KMS-11 (cell line): ENCODE results near the gene HLF.

Experiments used
- H2AFZ ChIP-seq: fragments of 200-600 bp; sonication (generic); 2 replicates; pipeline ENCODE4 v1.6.1; 2016; ENCODE audit warnings: antibody characterized with exemption, mixed run types, low read depth
- H3K27ac ChIP-seq: fragments of 200-600 bp; sonication (generic); 2 replicates; pipeline ENCODE4 v1.6.1; 2016; ENCODE audit warnings: mild to moderate bottlenecking, mixed run types
- H3K27me3 ChIP-seq: fragments of 200-600 bp; sonication (generic); 2 replicates; pipeline ENCODE4 v1.6.1; 2017; ENCODE audit warnings: mild to moderate bottlenecking, low read depth, mixed run types, moderate library complexity; ENCODE audit not compliant: insufficient read depth
- H3K36me3 ChIP-seq: fragments of 200-600 bp; sonication (generic); 2 replicates; pipeline ENCODE4 v1.6.1; 2017; ENCODE audit warnings: mild to moderate bottlenecking, mixed run types; ENCODE audit not compliant: insufficient read depth
- H3K4me1 ChIP-seq: fragments of 200-600 bp; sonication (generic); 2 replicates; pipeline ENCODE4 v1.6.1; 2016; ENCODE audit warnings: mild to moderate bottlenecking, low read depth, mixed run types; ENCODE audit not compliant: poor library complexity, severe bottlenecking
- H3K4me2 ChIP-seq: fragments of 200-600 bp; sonication (generic); 2 replicates; pipeline ENCODE4 v1.7.0; 2016; ENCODE audit warnings: mild to moderate bottlenecking, mixed run types
- H3K4me3 ChIP-seq: fragments of 200-600 bp; sonication (generic); IDR thresholded peaks from 2 replicates; pipeline ENCODE4 v1.6.1; 2017; ENCODE audit warnings: low read depth, low read length, mixed read lengths; ENCODE audit not compliant: insufficient read depth
- H3K79me2 ChIP-seq: fragments of 200-600 bp; sonication (generic); 2 replicates; pipeline ENCODE4 v1.6.1; 2016; ENCODE audit warnings: low read depth, mixed run types; ENCODE audit not compliant: insufficient read depth
- H3K9ac ChIP-seq: fragments of 200-600 bp; sonication (generic); 2 replicates; pipeline ENCODE4 v1.6.1; 2016; ENCODE audit warnings: mild to moderate bottlenecking, mixed run types
- H4K20me1 ChIP-seq: fragments of 200-600 bp; sonication (generic); 2 replicates; pipeline ENCODE4 v1.6.1; 2016; ENCODE audit warnings: mild to moderate bottlenecking, mixed run types; ENCODE audit not compliant: insufficient read depth
- CTCF ChIP-seq: fragments of 200-600 bp; sonication (generic); conservative IDR thresholded peaks from 2 replicates; pipeline ENCODE4 v1.6.1; 2017; ENCODE audit warnings: low read depth, mild to moderate bottlenecking, antibody characterized with exemption, low read length, moderate library complexity, mixed read lengths

The HLF gene

DNA sequence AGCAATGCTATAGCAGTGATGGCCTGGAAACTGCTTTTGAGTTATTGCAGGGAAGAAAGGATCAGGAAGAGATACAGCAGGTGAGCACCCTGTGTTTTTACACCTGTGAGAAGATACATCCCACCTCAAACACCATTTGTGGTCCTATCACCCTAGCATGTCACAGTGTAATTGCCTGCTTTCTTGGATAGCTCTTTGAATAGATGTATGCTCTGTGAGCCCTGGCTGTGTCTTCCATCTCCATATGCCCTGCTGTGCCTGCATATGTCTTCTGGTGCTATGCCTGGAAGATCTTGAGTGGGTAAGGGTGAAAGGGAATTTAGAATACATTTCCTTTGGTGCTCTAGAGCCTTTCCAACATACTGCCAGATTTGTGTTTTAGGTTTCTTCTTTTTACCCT lies 15.5 kb downstream of the HLF start:
- H3K36me3 ChIP-seq = no peaks in the 10 kb centered on the region
- H4K20me1 ChIP-seq = no peaks in the 10 kb centered on the region
- H3K4me2 ChIP-seq = no peak overlapping the region
- no peak overlapping the region for H3K9ac ChIP-seq
- TF ChIP-seq CTCF = no peak
- no peak overlapping the region for H2AFZ ChIP-seq
- H3K4me1 ChIP-seq = no peaks in the 10 kb centered on the region
- H3K79me2 ChIP-seq = no peaks in the 10 kb centered on the region
- no peak overlapping the region for H3K27ac ChIP-seq
- no peaks in the 10 kb centered on the region for H3K27me3 ChIP-seq
- no peak overlapping the region for H3K4me3 ChIP-seq

DNA sequence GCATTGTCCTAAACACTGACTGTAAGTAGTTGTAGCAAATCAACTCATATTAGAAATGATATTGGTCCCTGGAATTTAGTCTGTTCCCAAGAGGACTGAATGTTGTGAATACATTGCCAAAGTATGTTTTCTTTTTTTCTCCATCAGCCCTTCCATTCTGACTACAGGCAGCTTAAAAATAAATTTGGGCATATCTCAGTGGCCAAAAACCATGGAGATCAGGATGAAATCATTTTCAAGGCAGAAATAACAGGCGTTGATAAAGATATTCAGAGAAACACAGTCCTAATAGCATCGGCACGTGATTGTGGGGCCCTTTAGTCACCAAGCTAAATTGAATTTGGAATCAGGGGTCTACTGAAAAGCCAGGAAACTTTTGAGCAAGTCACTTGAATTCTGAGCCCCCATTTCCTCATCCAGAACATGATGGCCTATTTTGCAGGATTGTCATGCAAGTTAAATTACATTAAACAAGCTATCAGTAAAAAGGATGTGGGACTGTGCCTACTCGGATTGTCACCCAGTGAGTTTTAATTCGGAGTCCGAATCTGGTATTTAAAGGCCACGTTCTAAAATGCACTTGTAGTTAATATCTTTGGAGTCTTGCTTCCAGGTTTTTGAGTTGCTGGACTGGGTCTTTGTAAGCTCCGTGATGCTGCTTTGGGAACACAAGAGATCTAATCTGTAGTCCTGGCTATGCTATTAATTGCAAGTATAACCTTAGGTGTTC lies 17.1 kb downstream of the HLF start:
- Histone ChIP-seq H3K27ac (no peak overlapping the region), H3K4me1 (no peaks in the 10 kb centered on the region), H3K79me2 (no peaks in the 10 kb centered on the region), H4K20me1 (no peaks in the 10 kb centered on the region), H3K9ac (no peak overlapping the region), H2AFZ (no peak overlapping the region), H3K4me2 (no peak overlapping the region), H3K4me3 (no peak overlapping the region), H3K36me3 (no peaks in the 10 kb centered on the region), H3K27me3 (no peaks in the 10 kb centered on the region)
- no peak for TF ChIP-seq CTCF

DNA sequence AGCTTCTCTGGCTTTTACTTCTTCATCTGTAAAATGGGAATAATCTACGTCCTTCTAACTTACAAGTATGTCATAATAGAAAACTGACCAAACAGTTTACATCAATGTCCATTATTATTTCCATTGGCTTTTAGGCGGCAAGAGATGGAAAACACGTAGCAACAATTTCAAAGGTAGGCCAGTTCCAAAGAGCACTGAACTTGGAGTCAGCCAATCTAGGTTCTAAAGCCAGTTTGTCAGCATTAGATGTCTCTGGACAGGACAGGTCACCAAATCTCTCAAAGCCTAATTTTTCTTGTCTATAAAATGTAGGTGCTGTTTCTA lies 17.6 kb downstream of the HLF start:
- H2AFZ ChIP-seq = no peak overlapping the region
- H3K27me3 ChIP-seq = no peaks in the 10 kb centered on the region
- H3K79me2 ChIP-seq = no peaks in the 10 kb centered on the region
- no peak for TF ChIP-seq CTCF
- no peak overlapping the region for H3K4me3 ChIP-seq
- H4K20me1 ChIP-seq = no peaks in the 10 kb centered on the region
- H3K27ac ChIP-seq = no peak overlapping the region
- no peaks in the 10 kb centered on the region for H3K4me1 ChIP-seq
- H3K36me3 ChIP-seq = no peaks in the 10 kb centered on the region
- H3K4me2 ChIP-seq = no peak overlapping the region
- H3K9ac ChIP-seq = no peak overlapping the region

DNA sequence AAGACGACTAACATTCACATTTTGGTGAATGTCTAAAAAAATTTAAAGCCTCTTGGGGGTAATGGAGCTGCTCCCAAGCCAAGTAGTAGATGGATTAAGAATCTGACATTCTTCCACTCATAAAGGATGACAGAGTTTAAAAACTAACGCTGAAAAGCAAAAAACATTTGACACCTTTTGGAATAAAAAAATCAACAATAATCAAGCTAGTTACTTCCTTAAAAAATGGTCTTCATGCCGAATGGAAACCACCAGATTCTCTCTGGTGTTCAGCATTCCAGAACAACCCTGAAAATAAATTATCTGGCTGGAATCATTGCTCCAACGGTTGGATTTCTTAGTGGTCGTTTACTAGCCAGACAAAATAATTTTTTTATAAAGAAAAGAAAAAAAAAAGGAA lies 18.0 kb downstream of the HLF start:
- H3K4me1 ChIP-seq = no peaks in the 10 kb centered on the region
- no peaks in the 10 kb centered on the region for H3K27me3 ChIP-seq
- H3K4me3 ChIP-seq = no peak overlapping the region
- H3K79me2 ChIP-seq = no peaks in the 10 kb centered on the region
- H4K20me1 ChIP-seq = no peaks in the 10 kb centered on the region
- H3K4me2 ChIP-seq = no peak overlapping the region
- no peak overlapping the region for H3K9ac ChIP-seq
- H3K27ac ChIP-seq = no peak overlapping the region
- H3K36me3 ChIP-seq = no peaks in the 10 kb centered on the region
- no peak overlapping the region for H2AFZ ChIP-seq
- no peak for TF ChIP-seq CTCF
